SK-N-MC (cell line): Measurements from ENCODE around the gene SGTA.

Source experiments
- EZH2 ChIP-seq: fragments of 200-600 bp; sonication (generic); IDR thresholded peaks from one replicate; pipeline ENCODE4 v1.6.1; 2017; ENCODE audit warnings: antibody characterized with exemption
- POLR2AphosphoS5 ChIP-seq: IDR thresholded peaks from 2 replicates; pipeline ENCODE4 v1.6.1; 2012; ENCODE audit warnings: mild to moderate bottlenecking, low read depth, low read length, borderline replicate concordance

- no peak for TF ChIP-seq EZH2
- no peak for TF ChIP-seq POLR2AphosphoS5
These were observed 15.7 kb upstream of the SGTA start for GRCh38 chr19:2798733-2799132.
